GM19099 (cell line): Measurements from ENCODE around the gene AKR7A2.
A peak's percentile ranks its signal among the peaks of the same experiment; 100 is the strongest.

ENCODE experiments used
- POLR2A ChIP-seq: IDR thresholded peaks from 3 replicates; pipeline ENCODE4 v1.6.1; 2011; ENCODE audit warnings: low read depth; ENCODE audit not compliant: insufficient read length; ENCODE audit errors: extremely low read depth

Gene AKR7A2

DNA sequence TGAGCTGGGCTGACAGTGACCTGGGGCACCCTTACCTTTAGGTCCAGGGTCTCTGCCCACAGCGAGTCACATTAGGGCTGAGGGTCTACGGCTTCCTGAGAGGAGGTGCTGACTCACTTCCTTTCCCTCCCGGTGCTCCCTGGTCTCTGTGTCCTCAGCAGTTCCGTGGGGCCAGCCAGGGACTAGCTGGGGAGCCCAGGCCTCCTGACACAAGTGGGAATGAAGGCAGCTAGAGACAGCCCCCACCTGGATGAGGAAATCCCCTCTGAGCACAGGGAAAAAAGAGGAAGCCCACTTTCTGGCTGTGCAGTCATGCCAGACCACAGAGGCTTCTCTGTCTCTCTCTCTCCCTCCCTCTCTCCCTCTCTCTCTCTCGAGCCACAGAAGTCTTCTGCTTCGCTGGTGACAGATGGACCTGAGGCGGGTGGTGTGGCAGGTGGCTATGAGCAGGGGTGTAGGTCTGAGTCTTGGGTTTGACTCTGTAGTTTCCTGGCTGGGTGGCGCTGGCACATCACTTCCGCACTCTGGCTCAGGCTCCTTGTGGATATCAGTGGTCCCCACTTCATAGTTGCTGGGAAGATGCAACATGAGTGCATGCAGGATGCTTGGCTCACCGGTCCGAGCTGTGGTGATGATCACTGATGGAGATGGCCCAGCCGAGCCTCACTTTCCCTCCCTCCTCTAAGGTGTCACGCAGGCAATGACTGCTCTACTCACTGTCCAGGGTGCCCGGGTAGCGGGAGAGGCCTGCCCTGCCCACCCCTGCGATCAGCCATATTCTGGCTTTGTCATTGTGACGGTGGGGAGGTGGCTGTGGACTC lies 3.6 kb upstream of the AKR7A2 start:
- TF ChIP-seq POLR2A = peak; percentile 43

DNA sequence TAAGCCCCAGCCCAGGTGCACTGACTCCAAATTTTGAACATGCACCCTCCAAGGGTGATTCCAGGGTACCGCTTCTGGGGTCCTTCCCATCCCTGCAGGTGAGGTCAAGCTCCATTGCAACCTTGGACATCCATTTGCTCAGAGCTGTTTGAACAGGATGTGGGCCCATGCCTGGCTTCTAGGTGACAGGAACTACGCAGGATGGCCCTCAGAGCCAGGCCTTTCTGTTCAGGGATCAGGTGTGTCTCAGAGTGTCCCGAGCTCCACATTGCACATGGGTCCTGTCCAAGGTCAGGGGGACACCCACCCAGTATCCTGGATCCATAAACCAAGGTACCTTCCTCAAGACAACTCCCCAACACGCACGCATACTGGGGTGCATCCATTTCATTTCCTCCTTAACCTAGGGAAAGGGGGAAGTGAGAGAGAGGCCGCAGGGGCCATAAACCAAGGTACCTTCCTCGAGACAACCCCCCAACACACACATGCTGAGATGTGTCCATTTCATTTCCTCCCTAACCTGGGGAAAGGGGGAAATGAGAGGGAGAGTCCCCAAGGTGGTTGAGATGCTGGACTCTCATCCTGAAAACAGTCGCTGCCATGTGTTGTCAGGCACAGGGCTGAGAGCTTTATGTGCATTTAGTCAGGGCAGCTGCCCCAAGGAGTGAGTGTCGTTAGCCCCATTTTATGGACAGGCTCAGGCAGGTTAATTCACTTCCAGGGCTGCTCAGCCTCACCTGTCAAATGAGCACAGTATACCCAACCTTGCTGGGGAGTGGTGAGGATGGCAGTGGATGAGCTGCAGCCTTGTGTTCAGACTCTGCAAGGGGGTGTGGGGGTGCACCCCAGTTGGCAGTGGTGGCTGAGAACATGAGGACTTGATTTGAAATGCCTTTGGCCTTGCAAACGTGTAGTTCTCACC lies 2.3 kb upstream of the AKR7A2 start:
- TF ChIP-seq POLR2A = no peak

DNA sequence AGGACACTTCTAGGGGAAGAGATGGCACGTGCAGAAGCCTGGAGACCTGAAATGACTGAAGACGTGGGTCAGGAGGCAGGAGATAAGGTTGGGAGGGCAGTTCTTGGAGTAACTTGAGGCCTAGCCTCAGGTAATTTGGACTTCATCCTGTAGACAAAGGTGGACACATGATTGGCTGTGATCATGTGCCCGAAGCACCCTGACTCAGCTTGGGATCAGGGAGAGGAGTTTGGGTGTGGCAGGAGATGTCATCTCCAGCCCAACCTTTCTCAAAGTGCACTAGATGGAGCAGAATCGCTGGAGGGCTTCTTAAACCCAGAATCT lies 1.7 kb upstream of the AKR7A2 start:
- TF ChIP-seq POLR2A = no peak

DNA sequence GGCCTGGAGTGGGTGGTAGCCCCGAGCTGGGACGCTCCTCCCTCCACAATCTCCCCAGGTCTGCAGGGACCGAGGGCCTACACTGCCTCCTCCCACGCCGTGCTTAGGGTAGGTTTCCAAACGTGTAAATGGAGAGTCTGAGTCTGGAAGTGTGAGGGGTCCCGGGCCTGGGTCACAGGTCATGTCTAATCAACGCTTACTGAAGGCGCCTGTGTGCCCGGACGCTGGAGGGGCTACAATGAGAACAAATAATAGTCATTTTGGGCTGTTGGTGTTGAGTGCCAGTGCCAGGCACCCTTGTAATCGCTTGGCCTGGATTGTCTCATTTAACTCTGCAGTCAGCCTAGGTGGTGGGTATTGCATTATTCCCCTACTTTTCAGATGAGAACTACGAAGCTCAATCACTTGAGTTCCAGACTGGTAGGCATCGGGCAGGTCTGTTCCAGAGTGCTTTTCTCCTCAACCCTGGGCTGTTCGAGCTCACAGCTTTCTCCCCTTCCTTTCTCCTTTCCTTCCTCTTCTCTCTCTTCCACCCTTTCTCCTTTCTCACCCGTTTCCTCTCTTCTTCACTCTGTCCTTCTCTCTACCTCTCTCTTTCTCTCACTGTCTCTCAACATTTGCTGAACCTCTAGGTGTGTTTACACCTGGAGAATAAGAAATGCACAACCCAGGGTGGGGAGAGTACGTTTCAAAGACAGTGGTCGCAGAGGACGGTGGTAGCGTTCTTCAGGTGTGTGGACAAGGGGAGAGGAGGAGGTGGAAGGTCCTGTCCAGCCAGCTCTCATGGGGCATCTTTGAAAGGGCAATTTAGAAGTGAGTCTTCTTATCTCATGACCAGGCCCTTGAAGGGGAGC lies 1.1 kb upstream of the AKR7A2 start:
- TF ChIP-seq POLR2A = no peak

DNA sequence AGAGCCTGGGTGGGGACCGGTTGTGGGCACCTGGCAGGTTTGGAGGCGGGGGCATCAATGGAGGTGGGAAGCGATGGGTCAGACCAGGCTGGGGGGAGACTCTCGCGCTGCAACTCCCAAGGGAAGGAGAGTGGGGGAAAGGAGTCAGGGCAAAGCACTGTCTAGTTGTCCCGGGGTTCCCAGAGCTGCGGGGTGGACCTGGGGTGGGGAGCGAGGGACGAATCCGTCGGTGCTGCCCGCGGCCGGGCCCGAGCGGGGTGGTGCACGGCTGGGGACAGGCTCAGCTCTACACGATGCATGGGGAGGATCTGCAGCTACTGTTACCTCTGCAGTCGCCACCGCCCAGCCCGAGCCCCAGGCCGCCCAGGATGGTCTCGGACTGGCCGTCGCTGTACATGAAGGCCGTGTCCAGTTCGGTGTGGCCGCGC lies 427 bp downstream of the AKR7A2 start:
- no peak for TF ChIP-seq POLR2A

DNA sequence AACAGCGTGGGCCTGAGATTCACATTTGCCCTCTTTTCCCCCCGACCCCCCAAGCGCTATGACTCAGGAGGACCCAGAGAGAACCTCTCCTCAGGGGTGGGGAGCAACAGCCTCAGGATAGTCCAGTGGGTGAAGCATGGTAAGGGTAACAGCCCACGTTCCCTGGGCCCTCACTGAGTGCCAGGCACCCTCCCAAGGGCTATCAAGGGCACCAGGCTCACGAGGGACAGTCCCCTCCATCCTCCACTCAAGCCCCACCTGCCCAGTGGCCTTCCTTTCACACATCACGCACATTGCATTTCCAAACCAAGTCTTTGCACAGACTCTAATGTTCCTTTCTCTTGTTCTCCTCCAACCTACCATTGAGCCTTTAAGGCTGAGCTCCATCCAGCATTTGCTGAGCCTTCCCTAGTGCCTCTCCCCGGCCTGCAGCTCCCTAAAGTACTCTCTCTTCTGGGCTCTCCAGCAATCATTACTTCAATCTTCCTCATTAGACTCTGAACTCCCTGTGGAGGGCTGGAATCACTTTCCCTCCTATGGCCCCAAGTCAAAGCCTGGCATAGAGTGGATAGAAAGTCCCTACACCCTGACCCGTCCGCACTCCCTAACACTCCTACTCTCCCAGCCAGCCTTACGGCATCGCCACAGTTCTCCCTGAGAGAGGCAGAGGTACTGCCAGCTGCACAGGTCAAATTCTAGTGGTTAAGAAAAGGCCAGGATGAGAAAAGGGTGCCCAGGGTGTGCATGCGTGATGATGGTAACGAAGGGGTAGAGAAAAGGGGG lies 1.0 kb downstream of the AKR7A2 start:
- TF ChIP-seq POLR2A = no peak

DNA sequence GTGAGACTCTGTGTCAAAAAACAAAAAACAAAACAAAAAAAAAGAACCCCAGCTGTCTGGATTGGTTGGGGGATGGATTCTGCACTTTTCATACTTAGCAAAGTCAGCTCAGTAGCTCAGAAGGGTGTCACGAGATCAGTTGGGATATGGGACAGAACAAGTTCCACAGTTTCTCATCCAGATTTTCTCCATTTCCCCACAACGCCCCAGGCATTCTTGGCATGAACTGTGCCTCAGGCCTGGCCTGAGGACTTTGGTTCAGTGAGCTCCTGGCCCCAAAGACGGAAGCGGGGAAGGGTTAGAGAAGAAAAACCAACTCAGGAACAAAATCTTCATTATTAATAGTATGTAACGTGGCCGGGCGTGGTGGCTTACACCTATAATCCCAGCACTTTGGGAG lies 1.9 kb downstream of the AKR7A2 start:
- no peak for TF ChIP-seq POLR2A

DNA sequence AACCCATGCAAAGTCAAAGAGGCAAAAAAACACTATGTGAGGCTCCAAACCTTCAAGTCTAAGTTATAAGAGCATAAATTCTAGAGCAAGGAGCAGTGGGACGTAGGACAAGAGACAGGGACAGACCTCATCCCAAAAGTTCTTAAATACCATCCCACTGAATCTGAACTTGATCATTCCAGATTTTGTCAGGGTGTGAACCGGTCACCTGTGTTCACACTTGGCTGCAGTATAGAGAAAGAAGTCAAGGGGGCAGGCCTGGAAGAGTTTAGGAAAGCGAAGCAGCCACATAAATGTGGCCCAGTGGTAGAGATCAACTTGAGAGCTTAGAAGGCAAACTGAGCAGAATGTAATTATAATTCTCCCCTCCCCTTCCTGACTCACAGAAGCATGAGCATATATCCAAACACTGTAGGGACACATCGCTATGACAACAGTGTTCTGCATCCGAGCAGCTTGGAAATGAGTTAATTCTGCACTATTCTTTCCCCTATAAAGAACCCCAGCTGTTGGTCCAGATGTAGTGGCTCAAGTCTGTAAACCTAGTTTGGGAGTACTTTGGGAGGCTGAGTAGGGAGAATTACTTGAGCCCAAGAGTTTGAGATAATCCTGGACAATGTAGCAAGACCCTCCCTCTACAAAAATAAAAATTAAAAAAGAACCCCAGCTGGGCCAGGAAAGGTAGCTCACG lies 2.7 kb downstream of the AKR7A2 start:
- TF ChIP-seq POLR2A = no peak

DNA sequence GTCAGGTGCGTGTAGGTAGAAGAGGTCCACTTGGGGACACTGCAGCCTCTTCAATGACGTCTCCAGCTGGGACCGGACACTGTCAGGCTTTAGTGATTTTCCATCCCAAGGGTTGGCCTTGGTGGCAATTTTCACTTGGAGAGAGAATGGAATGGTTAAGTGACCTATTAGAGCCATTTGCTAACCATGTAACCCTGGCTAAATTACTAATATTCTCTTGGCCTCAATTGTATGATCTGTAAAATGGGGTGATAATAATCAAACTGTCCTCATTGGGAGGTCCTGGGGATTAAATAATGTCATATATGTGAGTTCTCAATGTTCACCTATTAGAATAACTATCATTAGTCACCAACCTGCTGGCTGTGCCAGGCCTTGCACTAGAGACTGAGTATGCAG lies 3.4 kb downstream of the AKR7A2 start:
- TF ChIP-seq POLR2A = no peak

DNA sequence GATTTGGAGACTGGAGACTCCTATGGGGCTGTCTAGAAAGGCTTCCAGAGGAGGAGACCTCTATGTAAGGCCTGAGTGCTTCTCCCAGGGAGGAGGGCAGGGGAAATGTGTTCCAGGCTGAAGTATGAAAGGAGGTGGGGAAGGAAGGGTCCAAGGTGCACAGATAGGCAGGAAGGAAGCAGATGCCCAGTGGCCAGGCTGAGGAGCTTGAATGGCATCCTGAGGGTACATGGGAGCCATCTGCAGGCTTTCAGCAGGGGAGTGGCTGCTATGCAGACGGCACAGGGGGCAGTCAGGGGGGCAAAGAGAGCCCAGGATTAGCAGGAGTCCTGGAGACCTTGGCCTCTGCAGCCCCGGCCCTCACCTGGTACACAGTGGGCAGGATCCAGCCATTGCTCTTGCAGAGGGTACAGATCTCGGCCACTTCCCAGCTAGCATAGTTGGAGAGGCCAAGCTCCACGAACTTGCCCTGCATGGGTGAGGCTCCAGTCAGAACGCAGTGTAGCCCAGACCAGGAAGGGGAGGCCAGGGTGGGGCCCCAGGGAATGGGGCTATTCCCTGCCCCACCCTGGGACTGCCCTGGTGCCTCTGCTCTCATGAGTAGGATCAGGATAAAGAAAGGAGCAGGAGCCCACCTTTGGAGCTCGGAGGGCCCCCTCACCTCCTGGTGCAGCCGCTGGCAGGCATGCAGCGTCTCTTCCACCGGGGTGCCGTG lies 4.0 kb downstream of the AKR7A2 start:
- no peak for TF ChIP-seq POLR2A

DNA sequence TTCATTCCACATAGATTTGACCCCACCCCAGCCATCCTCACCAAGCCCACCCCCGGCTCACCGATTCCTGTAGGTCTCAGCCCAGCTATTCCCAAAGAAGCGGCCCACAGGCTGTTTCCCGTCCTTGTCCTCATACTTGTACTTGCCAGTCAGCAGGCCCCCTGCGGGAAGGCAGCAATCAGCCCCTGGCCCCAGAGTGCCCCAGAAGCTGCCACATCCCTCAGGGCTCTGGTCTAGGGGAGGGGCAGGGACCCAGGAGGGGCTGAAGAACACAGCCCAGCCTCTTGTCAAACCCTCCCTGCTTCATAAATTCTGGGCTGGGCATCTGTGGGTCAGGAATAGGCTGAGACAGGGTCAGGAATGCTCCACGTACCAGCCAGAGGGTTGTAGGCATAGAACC lies 5.0 kb downstream of the AKR7A2 start:
- no peak for TF ChIP-seq POLR2A

DNA sequence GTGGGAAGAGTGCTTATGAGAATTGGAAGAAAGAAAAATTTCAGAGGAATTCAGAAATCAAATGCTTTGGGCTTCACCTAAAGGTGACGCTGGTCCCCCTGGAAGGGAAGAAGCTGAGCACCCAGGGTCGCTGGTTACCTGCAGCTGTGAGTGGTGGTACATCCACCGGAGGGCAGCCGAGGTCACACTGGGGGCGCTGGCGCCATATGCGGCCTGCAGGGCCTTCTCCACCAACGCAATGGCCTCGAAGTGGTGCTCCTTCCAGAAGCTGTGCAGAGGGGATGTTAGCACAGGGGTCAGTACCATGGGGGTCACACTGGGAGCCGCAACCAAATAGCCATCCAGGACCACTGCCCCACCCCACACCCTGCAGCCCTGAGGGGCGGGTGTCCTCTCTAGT lies 6.1 kb downstream of the AKR7A2 start:
- no peak for TF ChIP-seq POLR2A

DNA sequence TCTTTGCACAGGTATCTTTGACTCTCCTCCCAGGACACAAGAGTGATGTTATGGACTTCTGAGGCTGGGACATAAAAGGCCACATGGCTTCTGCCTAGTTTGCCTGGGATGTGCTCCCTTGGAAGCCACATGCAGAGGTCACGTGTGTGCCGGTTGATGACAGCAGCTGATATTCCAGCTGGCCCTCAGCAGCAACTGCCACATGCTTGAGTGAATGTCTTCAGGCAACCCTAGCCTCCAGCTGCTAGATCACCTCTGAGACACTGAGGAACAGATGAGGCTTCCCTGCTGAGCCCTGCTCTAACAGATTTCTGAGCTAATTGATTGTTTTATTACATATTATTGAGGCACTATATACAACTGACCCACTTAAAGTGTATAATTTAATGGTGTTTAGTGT lies 11.7 kb downstream of the AKR7A2 start:
- no peak for TF ChIP-seq POLR2A
